Smooth muscle cell (in vitro differentiated cells): ENCODE measurements around the gene ZP3. TPM values are rescaled to one million over a fixed set of nuclear protein-coding genes. Genes with fewer than 3 reads are reported as not detected.

Experiments
- DNase-seq: peaks from one replicate; lab custom pipeline; 2025; ENCODE audit not compliant: unreplicated experiment; lab: John Stamatoyannopoulos, UW
- H2AFZ ChIP-seq: fragments of 200-600 bp; sonication (generic); 2 replicates; pipeline ENCODE4 v1.6.0; 2016; ENCODE audit warnings: antibody characterized with exemption, low read depth, mild to moderate bottlenecking
- H3F3A ChIP-seq: fragments of 200-600 bp; sonication (generic); 2 replicates; pipeline ENCODE4 v1.6.0; 2017; ENCODE audit warnings: antibody characterized with exemption, low read depth
- H3K27ac ChIP-seq: fragments of 200-600 bp; sonication (generic); 2 replicates; pipeline ENCODE4 v1.5.1; 2016; ENCODE audit warnings: low read depth, mild to moderate bottlenecking
- H3K27me3 ChIP-seq: fragments of 200-600 bp; sonication (generic); 2 replicates; pipeline ENCODE4 v1.6.1; 2016; ENCODE audit warnings: low read depth, mild to moderate bottlenecking
- H3K36me3 ChIP-seq: fragments of 200-600 bp; sonication (generic); 2 replicates; pipeline ENCODE4 v1.5.1; 2016; ENCODE audit warnings: low read depth
- H3K4me1 ChIP-seq: fragments of 200-600 bp; sonication (generic); 2 replicates; pipeline ENCODE4 v1.5.1; 2016; ENCODE audit warnings: low read depth
- H3K4me2 ChIP-seq: fragments of 200-600 bp; sonication (generic); 2 replicates; pipeline ENCODE4 v1.6.0; 2016; ENCODE audit warnings: mild to moderate bottlenecking
- H3K4me3 ChIP-seq: fragments of 200-600 bp; sonication (generic); 2 replicates; pipeline ENCODE4 v1.5.1; 2016; ENCODE audit warnings: mild to moderate bottlenecking
- H3K79me2 ChIP-seq: fragments of 200-600 bp; sonication (generic); 2 replicates; pipeline ENCODE4 v1.6.0; 2016; ENCODE audit warnings: low read depth, mild to moderate bottlenecking
- H3K9ac ChIP-seq: fragments of 200-600 bp; sonication (generic); 2 replicates; pipeline ENCODE4 v1.6.0; 2016; ENCODE audit warnings: low read depth
- H3K9me3 ChIP-seq: fragments of 200-600 bp; sonication (generic); replicated peaks from 2 replicates; pipeline ENCODE4 v1.5.1; 2016; ENCODE audit warnings: low read depth
- H4K20me1 ChIP-seq: fragments of 200-600 bp; sonication (generic); 2 replicates; pipeline ENCODE4 v1.6.0; 2016; ENCODE audit warnings: low read depth
- WGBS: methylation state at CpG from one replicate; pipeline ENCODE4 v1.1.7; 2016; ENCODE audit warnings: low lambda C conversion rate; 5-methylcytosine and 5-hydroxymethylcytosine counted together
- polyA plus RNA-seq: library from polyadenylated mRNA; unstranded; fragments of >200 nt; fragmentation: Nextera tagmentation; extraction: Ambion mirVana; gene quantifications from 2 replicates; pipeline ENCODE4 v1.2.1, GENCODE V29; 2016
- total RNA-seq: library from RNA; depleted of rRNA; stranded (reverse); fragments of >200 nt; gene quantifications from 2 replicates; pipeline ENCODE4 v1.2.3, GENCODE V29; 2014
- TF ChIP-seq, protein P1 (sequence below): fragments of 200-600 bp; sonication (generic); IDR thresholded peaks from 2 replicates; pipeline ENCODE4 v1.5.1; 2017; ENCODE audit warnings: borderline replicate concordance, mild to moderate bottlenecking, antibody characterized with exemption; ENCODE audit not compliant: insufficient read depth, poor library complexity, severe bottlenecking

The ZP3 gene
- total RNA-seq (1.3 TPM in 1 of 2 replicates, not detected in the other), polyA plus RNA-seq (1.6 TPM in 1 of 2 replicates, not detected in the other)

- peak within 1 kb of the TSS; percentile 17 for H3K9ac ChIP-seq
Observed at GRCh38 chr7:76424413-76425111, at the start of gene ZP3. Gene ZP3 (plus strand): TSS chr7:76424950. CDS start chr7:76424965, 15 bp downstream.

DNA sequence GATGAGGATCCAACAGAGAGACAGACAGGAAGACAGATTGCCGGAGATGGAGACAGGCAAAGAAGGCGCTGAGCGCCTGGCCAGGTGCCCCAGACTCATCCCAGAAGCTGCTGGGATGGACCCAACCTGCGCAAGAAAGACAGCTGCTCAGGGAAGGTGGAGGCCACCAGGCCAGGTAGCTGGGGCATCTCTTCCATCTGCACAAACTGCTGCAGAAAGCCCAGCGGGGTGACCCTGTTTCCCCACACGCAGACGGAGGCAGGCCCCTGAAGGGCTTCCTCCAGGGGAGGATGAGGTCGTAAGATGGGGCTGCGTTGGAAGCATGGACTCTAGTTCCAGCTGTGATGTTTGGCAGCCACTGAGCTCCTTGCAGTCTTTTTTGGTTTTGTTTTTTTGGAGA is 49.5 kb upstream of the ZP3 start:
- Histone ChIP-seq H3K9ac (no peak overlapping the region), H3K27me3 (no peaks in the 10 kb centered on the region), H3K9me3 (no peaks in the 10 kb centered on the region), H3K27ac (no peak overlapping the region), H4K20me1 (no peaks in the 10 kb centered on the region), H2AFZ (no peak overlapping the region), H3K4me3 (no peak overlapping the region), H3K36me3 (no peaks in the 10 kb centered on the region), H3K79me2 (no peaks in the 10 kb centered on the region), H3F3A (peaks cover 6% of the 10 kb centered on the region), H3K4me1 (no peaks in the 10 kb centered on the region), H3K4me2 (no peak overlapping the region)
- WGBS: 96% methylated on average over 9 of the region's 9 CpGs
- TF ChIP-seq, protein P1, sequence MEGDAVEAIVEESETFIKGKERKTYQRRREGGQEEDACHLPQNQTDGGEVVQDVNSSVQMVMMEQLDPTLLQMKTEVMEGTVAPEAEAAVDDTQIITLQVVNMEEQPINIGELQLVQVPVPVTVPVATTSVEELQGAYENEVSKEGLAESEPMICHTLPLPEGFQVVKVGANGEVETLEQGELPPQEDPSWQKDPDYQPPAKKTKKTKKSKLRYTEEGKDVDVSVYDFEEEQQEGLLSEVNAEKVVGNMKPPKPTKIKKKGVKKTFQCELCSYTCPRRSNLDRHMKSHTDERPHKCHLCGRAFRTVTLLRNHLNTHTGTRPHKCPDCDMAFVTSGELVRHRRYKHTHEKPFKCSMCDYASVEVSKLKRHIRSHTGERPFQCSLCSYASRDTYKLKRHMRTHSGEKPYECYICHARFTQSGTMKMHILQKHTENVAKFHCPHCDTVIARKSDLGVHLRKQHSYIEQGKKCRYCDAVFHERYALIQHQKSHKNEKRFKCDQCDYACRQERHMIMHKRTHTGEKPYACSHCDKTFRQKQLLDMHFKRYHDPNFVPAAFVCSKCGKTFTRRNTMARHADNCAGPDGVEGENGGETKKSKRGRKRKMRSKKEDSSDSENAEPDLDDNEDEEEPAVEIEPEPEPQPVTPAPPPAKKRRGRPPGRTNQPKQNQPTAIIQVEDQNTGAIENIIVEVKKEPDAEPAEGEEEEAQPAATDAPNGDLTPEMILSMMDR: no peak
- no peak for DNase-seq

More at GRCh38 chr7:76424413-76425111, at the start of gene ZP3:
- no peak for DNase-seq
- Histone ChIP-seq H3K27ac (peak within 1 kb of the TSS; percentile 68), H3K4me1 (peaks cover 7% of the 10 kb centered on the region), H3K4me2 (peak within 1 kb of the TSS; percentile 5), H3K9me3 (no peaks in the 10 kb centered on the region), H3K4me3 (no peak within 1 kb of the TSS), H2AFZ (no peak within 1 kb of the TSS), H4K20me1 (no peaks in the 10 kb centered on the region), H3K79me2 (no peaks in the 10 kb centered on the region), H3K36me3 (no peaks in the 10 kb centered on the region), H3F3A (no peaks in the 10 kb centered on the region), H3K27me3 (no peaks in the 10 kb centered on the region)
- TF ChIP-seq, protein P1: no peak
- 94% methylated on average over 10 of the region's 10 CpGs for WGBS

DNA sequence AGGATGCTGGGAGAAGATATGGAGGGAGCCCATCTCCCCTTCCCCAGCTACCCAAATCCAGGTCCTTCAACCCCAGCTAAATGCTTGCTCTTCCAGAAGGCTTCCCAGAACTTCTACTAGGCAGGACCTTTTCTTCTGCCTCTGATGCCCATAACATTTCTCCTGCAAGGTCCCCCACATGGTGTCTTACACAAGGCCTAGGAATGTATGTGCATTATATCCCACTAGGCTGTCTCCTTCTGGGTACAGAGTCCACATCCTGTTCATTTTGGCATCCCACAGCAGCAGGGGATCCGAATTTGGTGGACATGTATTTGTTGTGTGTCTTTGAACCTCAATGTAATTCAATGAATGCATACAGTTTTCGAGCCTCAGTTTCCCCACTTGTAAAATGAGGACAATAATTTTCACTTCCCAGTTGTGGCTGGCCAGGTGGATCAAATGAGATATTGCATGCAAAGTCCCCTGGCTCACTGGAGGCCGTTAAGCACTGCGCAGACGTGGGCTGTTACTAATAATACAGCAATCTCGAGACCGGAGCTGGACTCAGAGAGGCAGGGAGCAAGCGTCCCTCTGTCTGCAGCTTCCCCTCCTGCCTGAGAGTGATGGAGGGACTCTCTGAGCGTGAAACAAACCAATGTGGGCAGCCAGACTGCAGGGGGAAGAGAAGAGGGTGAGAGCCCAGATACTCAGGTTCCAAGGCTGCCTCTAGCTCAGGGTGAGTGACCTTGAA is 47.4 kb upstream of the ZP3 start:
- H4K20me1 ChIP-seq: no peaks in the 10 kb centered on the region
- TF ChIP-seq, protein P1: no peak
- DNase-seq: no peak
- no peak overlapping the region for H2AFZ ChIP-seq
- no peaks in the 10 kb centered on the region for H3K79me2 ChIP-seq
- peaks cover 18% of the 10 kb centered on the region for H3F3A ChIP-seq
- no peaks in the 10 kb centered on the region for H3K9me3 ChIP-seq
- no peak overlapping the region for H3K4me2 ChIP-seq
- H3K4me3 ChIP-seq: no peak overlapping the region
- H3K27ac ChIP-seq: no peak overlapping the region
- H3K27me3 ChIP-seq: no peaks in the 10 kb centered on the region
- no peaks in the 10 kb centered on the region for H3K4me1 ChIP-seq
- no peak overlapping the region for H3K9ac ChIP-seq
- no peaks in the 10 kb centered on the region for H3K36me3 ChIP-seq
- 69% methylated on average over 9 of the region's 9 CpGs for WGBS
